Mesenchymal stem cell (in vitro differentiated cells and primary cell): ENCODE results near the gene PXDC1.

Experiments
- DNase-seq: peaks from one replicate; pipeline ENCODE4 v3.0.0-alpha.2; 2013
- H2AFZ ChIP-seq: one replicate; pipeline ENCODE4 v1.6.1; 2013; ENCODE audit warnings: low read depth, mild to moderate bottlenecking, control low read depth, inconsistent platforms, low read length, moderate library complexity
- H2AK5ac ChIP-seq: 2 replicates; pipeline ENCODE4 v1.6.1; 2013; ENCODE audit warnings: low read length, moderate library complexity, mild to moderate bottlenecking, inconsistent platforms; ENCODE audit not compliant: severe bottlenecking
- H2BK120ac ChIP-seq: one replicate; pipeline ENCODE4 v1.6.1; 2013; ENCODE audit warnings: low read depth, mild to moderate bottlenecking, inconsistent platforms, low read length, moderate library complexity
- H2BK12ac ChIP-seq, 2 experiments: one replicate each; pipeline ENCODE4 v1.6.1; 2013; ENCODE audit warnings: inconsistent platforms in 2 of 2, low read length in 2 of 2, mild to moderate bottlenecking in 2 of 2, moderate library complexity in 2 of 2, control low read depth in 1 of 2
- H2BK15ac ChIP-seq: one replicate; pipeline ENCODE4 v1.6.1; 2013; ENCODE audit warnings: mild to moderate bottlenecking, low read depth, inconsistent platforms; ENCODE audit not compliant: poor library complexity, severe bottlenecking
- H2BK5ac ChIP-seq: 2 replicates; pipeline ENCODE4 v1.6.1; 2013; ENCODE audit warnings: low read depth, mild to moderate bottlenecking, low read length, control low read depth, inconsistent platforms; ENCODE audit not compliant: poor library complexity, severe bottlenecking
- H3K14ac ChIP-seq, 2 experiments: one replicate each; pipeline ENCODE4 v1.6.1; 2013; ENCODE audit warnings: inconsistent platforms in 2 of 2, low read length in 2 of 2, control low read depth in 1 of 2, mild to moderate bottlenecking in 1 of 2, moderate library complexity in 1 of 2
- H3K18ac ChIP-seq, 2 experiments: one replicate each; pipeline ENCODE4 v1.6.1; 2013; ENCODE audit warnings: inconsistent platforms in 2 of 2, low read length in 2 of 2, control low read depth in 1 of 2, low read depth in 1 of 2, mild to moderate bottlenecking in 1 of 2
- H3K23ac ChIP-seq, 2 experiments: one replicate each; pipeline ENCODE4 v1.6.1; 2013; ENCODE audit warnings: inconsistent platforms in 2 of 2, low read length in 2 of 2, mild to moderate bottlenecking in 2 of 2, moderate library complexity in 2 of 2, control low read depth in 1 of 2
- H3K27ac ChIP-seq: 2 replicates; pipeline ENCODE4 v1.5.1; 2013; ENCODE audit warnings: mild to moderate bottlenecking, moderate library complexity, low read length, control low read depth, inconsistent platforms; ENCODE audit not compliant: poor library complexity, severe bottlenecking
- H3K27me3 ChIP-seq, 2 experiments: 2 replicates each; pipeline versions ENCODE4 v1.6.1 to v1.7.0; 2013; ENCODE audit warnings: low read length in 2 of 2, mild to moderate bottlenecking in 2 of 2, moderate library complexity in 2 of 2, control low read depth in 1 of 2, inconsistent platforms in 1 of 2; ENCODE audit not compliant: control insufficient read depth in 1 of 2, insufficient read depth in 1 of 2
- H3K36me3 ChIP-seq, 2 experiments: 2 replicates each; pipeline versions ENCODE4 v1.6.1 to v1.7.0; 2013; ENCODE audit warnings: low read length in 2 of 2, control low read depth in 1 of 2, inconsistent platforms in 1 of 2, low read depth in 1 of 2, mild to moderate bottlenecking in 1 of 2; ENCODE audit not compliant: insufficient read depth in 2 of 2, control insufficient read depth in 1 of 2
- H3K4ac ChIP-seq, 2 experiments: one replicate each; pipeline ENCODE4 v1.6.1; 2013; ENCODE audit warnings: inconsistent platforms in 2 of 2, low read length in 2 of 2, mild to moderate bottlenecking in 2 of 2, moderate library complexity in 2 of 2, control low read depth in 1 of 2, low read depth in 1 of 2
- H3K4me1 ChIP-seq: 2 replicates; pipeline ENCODE4 v1.6.1; 2013; ENCODE audit warnings: low read depth, low read length, control low read depth; ENCODE audit not compliant: control insufficient read depth, insufficient read depth
- H3K4me2 ChIP-seq: 2 replicates; pipeline ENCODE4 v1.6.1; 2013; ENCODE audit warnings: low read length, mild to moderate bottlenecking, inconsistent platforms; ENCODE audit not compliant: poor library complexity, severe bottlenecking
- H3K4me3 ChIP-seq, 2 experiments: 2 replicates each; pipeline versions ENCODE4 v1.5.1 to v1.7.0; 2013; ENCODE audit warnings: low read length in 2 of 2, mild to moderate bottlenecking in 2 of 2, control low read depth in 1 of 2, low read depth in 1 of 2; ENCODE audit not compliant: insufficient read depth in 1 of 2
- H3K79me1 ChIP-seq: replicated peaks from 2 replicates; pipeline ENCODE4 v1.6.1; 2013; ENCODE audit warnings: mild to moderate bottlenecking, control low read depth, low read length, inconsistent platforms; ENCODE audit not compliant: poor library complexity, severe bottlenecking
- H3K9ac ChIP-seq: 2 replicates; pipeline ENCODE4 v1.7.0; 2013; ENCODE audit warnings: mild to moderate bottlenecking, low read length, moderate library complexity
- H3K9me3 ChIP-seq: 2 replicates; pipeline ENCODE4 v1.7.0; 2013; ENCODE audit warnings: mild to moderate bottlenecking, low read length; ENCODE audit not compliant: control insufficient read depth
- H4K8ac ChIP-seq: one replicate; pipeline ENCODE4 v1.6.1; 2013; ENCODE audit warnings: inconsistent platforms, mild to moderate bottlenecking, low read length, moderate library complexity
- H4K91ac ChIP-seq: one replicate; pipeline ENCODE4 v1.6.1; 2013; ENCODE audit warnings: mild to moderate bottlenecking, low read length, inconsistent platforms
- WGBS: methylation state at CpG from one replicate; pipeline ENCODE4 v1.1.7; 2013; ENCODE audit warnings: mixed read lengths; 5-methylcytosine and 5-hydroxymethylcytosine counted together

PXDC1 gene

GRCh38 chr6:3785745-3786098, 34.2 kb upstream of the PXDC1 start:
- no peak overlapping the region for H3K23ac ChIP-seq
- no peak overlapping the region for H2BK15ac ChIP-seq
- peaks cover 10% of the 10 kb centered on the region for H3K4me1 ChIP-seq
- no peak overlapping the region for H2AFZ ChIP-seq
- H3K27ac ChIP-seq: no peak overlapping the region
- no peak overlapping the region for H3K4me3 ChIP-seq
- H2AK5ac ChIP-seq: no peak overlapping the region
- no peak overlapping the region for H4K8ac ChIP-seq
- H3K18ac ChIP-seq: no peak overlapping the region
- no peak overlapping the region for H3K14ac ChIP-seq
- H4K91ac ChIP-seq: no peak overlapping the region
- no peak overlapping the region for H3K4me2 ChIP-seq
- no peaks in the 10 kb centered on the region for H3K79me1 ChIP-seq
- peaks cover 0 to 4% of the 10 kb centered on the region in 2 experiments for H3K27me3 ChIP-seq
- H3K4ac ChIP-seq: no peak overlapping the region
- H2BK5ac ChIP-seq: no peak overlapping the region
- no peak overlapping the region for H3K9ac ChIP-seq
- no peaks in the 10 kb centered on the region for H3K36me3 ChIP-seq
- DNase-seq: no peak
- H2BK120ac ChIP-seq: no peak overlapping the region
- no peaks in the 10 kb centered on the region for H3K9me3 ChIP-seq
- 88% methylated on average over 2 of the region's 5 CpGs for WGBS
- H2BK12ac ChIP-seq: no peak overlapping the region

- no peak for DNase-seq
- WGBS: 95% methylated on average over 23 of the region's 26 CpGs
- H2BK5ac ChIP-seq: no peak overlapping the region
Measured at GRCh38 chr6:3784885-3785744, 33.6 kb upstream of the PXDC1 start.

DNA sequence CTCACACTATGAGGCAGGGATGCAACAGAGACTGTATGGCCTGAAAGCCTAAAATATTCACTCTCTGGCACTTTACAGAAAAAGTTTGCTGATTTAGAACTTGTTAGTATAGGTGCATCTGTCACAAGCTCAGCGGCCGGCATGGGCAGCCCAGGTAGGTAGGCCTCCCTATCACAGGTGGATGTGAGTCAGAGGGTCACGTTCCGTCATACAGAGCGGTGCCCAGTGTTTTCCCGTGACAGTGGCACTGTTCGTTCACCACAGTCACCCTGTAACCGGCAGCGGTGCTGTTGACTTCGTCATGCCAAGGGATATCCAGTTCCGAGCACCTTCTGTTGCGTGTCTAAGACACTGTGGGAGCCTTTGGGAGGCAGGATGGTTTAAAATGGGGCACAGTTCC, 32.9 kb upstream of the PXDC1 start:
- H3K14ac ChIP-seq: no peak overlapping the region
- no peaks in the 10 kb centered on the region for H3K79me1 ChIP-seq
- no peak overlapping the region for H2BK120ac ChIP-seq
- no peak overlapping the region for H3K27ac ChIP-seq
- WGBS: 97% methylated on average over 12 of the region's 12 CpGs
- no peak overlapping the region for H3K4me2 ChIP-seq
- DNase-seq: no peak
- no peak overlapping the region for H3K18ac ChIP-seq
- H3K4ac ChIP-seq: no peak overlapping the region
- no peak overlapping the region for H3K9ac ChIP-seq
- peaks cover 0 to 4% of the 10 kb centered on the region in 2 experiments for H3K27me3 ChIP-seq
- H3K23ac ChIP-seq: no peak overlapping the region
- no peaks in the 10 kb centered on the region for H3K9me3 ChIP-seq
- H3K4me3 ChIP-seq: no peak overlapping the region
- H2AFZ ChIP-seq: no peak overlapping the region
- no peak overlapping the region for H4K8ac ChIP-seq
- no peak overlapping the region for H2AK5ac ChIP-seq
- no peak overlapping the region for H2BK12ac ChIP-seq
- H3K36me3 ChIP-seq: no peaks in the 10 kb centered on the region
- H2BK5ac ChIP-seq: no peak overlapping the region
- no peak overlapping the region for H2BK15ac ChIP-seq
- H3K4me1 ChIP-seq: peaks cover 9% of the 10 kb centered on the region
- H4K91ac ChIP-seq: peak overlapping the region; percentile 0

More at GRCh38 chr6:3784885-3785744, 33.6 kb upstream of the PXDC1 start:
- H3K14ac ChIP-seq: no peak overlapping the region
- peaks cover 10% of the 10 kb centered on the region for H3K4me1 ChIP-seq
- no peak overlapping the region for H2AFZ ChIP-seq
- no peak overlapping the region for H3K18ac ChIP-seq
- no peak overlapping the region for H2AK5ac ChIP-seq
- no peak overlapping the region for H2BK120ac ChIP-seq
- no peaks in the 10 kb centered on the region for H3K36me3 ChIP-seq
- no peak overlapping the region for H3K4me2 ChIP-seq
- H3K23ac ChIP-seq: no peak overlapping the region
- H3K79me1 ChIP-seq: no peaks in the 10 kb centered on the region
- H3K27ac ChIP-seq: no peak overlapping the region
- no peak overlapping the region for H2BK15ac ChIP-seq
- peaks cover 0 to 4% of the 10 kb centered on the region in 2 experiments for H3K27me3 ChIP-seq
- H4K8ac ChIP-seq: no peak overlapping the region
- H4K91ac ChIP-seq: no peak overlapping the region
- H3K9me3 ChIP-seq: no peaks in the 10 kb centered on the region
- no peak overlapping the region for H3K4me3 ChIP-seq
- no peak overlapping the region for H3K9ac ChIP-seq
- H2BK12ac ChIP-seq: no peak overlapping the region
- no peak overlapping the region for H3K4ac ChIP-seq

DNA sequence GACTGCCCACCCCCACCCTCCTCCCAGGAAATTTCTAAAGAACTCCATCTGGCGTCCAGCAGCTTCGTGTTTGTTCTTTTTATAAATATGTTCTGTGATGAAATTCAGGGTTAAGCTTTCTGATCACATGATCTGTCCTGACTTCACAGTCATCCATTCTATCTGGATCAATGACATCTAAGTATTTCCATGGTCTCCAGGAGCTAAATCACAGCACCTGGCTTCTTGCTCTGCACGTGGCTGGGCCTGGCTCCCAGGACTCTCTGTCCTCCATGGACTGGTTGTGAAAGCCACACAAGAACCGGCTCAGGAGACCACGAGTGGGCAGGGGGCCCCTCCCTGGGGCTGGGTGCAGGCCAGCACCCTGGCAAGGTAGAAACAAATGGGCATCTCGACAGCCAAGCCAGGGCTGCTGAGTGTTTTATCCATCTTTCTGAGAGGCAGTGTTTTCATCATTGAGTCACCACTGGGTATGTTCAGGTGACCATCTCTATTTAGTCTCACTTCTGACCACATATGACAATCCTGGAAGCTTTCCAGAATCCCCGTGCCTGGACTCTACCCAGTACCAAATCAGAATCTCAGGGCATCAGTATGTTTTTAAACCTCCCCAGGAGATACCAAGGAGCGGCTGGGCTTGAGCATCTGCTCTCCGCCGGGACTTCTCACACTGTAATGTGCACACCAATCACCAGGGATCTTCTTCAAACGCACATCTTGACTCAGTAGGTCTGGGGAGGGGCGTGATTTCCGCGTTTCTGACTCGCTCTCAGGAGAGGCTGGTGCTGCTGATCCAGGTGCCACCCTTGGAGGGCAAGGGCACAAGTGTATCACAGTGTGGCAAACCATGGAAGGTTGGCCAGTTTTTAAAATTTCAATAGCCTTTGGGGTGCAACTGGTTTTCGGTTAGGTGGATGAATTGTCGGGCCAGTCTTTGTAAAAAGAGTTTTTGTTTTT, 31.6 kb upstream of the PXDC1 start:
- H3K18ac ChIP-seq: no peak overlapping the region
- no peak overlapping the region for H2BK5ac ChIP-seq
- peak overlapping the region; percentile 35 for H4K91ac ChIP-seq
- H3K79me1 ChIP-seq: no peaks in the 10 kb centered on the region
- no peak overlapping the region for H3K4me3 ChIP-seq
- H2AK5ac ChIP-seq: no peak overlapping the region
- H4K8ac ChIP-seq: peak overlapping the region; percentile 61
- H3K9ac ChIP-seq: no peak overlapping the region
- peaks cover 2% of the 10 kb centered on the region for H3K4me1 ChIP-seq
- no peaks in the 10 kb centered on the region for H3K9me3 ChIP-seq
- H2BK15ac ChIP-seq: no peak overlapping the region
- peaks cover 0 to 8% of the 10 kb centered on the region in 2 experiments for H3K27me3 ChIP-seq
- H3K36me3 ChIP-seq: no peaks in the 10 kb centered on the region
- peak; percentile 44 for DNase-seq
- peak overlapping the region in 1 of 2 experiments; percentile 73 for H3K4ac ChIP-seq
- H2AFZ ChIP-seq: no peak overlapping the region
- H3K27ac ChIP-seq: no peak overlapping the region
- 87% methylated on average over 15 of the region's 17 CpGs for WGBS
- no peak overlapping the region for H3K4me2 ChIP-seq
- no peak overlapping the region for H3K23ac ChIP-seq
- H2BK12ac ChIP-seq: peak overlapping the region in 1 of 2 experiments; percentile 25
- H2BK120ac ChIP-seq: no peak overlapping the region
- H3K14ac ChIP-seq: no peak overlapping the region
